Cerebellar nuclear complex (tissue), 1 donor: ENCODE results near the gene TXNDC12.
"Not testable (repeated sequence)": the region's sequence is repeated elsewhere in the genome, so short reads cannot be mapped to it uniquely, and the experiment has no call there.

Source experiments
- DNase-seq, 2 experiments: peaks; one replicate each; lab custom pipeline; 2025; lab: John Stamatoyannopoulos, UW

Gene TXNDC12

GRCh38 chr1:52045666-52046195 lies 9.3 kb downstream of the TXNDC12 start:
- not testable (repeated sequence) for DNase-seq

GRCh38 chr1:52045236-52045635 lies 9.8 kb downstream of the TXNDC12 start:
- DNase-seq, result no peak

GRCh38 chr1:52041551-52042185 lies 13.3 kb downstream of the TXNDC12 start:
- DNase-seq, result no peak

- no peak for DNase-seq
These were observed 17.1 kb downstream of the TXNDC12 start for GRCh38 chr1:52037909-52038308.

- DNase-seq, result no peak
These were observed 17.6 kb downstream of the TXNDC12 start for GRCh38 chr1:52037402-52037814.

GRCh38 chr1:52034050-52034384 lies 21.0 kb downstream of the TXNDC12 start:
- DNase-seq, result no peak

- DNase-seq, result peak; percentile 39 to 81
These were observed 21.6 kb downstream of the TXNDC12 start, which contains the start of gene KTI12 for GRCh38 chr1:52033190-52034049. Gene KTI12 (minus strand): TSS chr1:52033810. CDS start chr1:52033761, 49 bp downstream.

GRCh38 chr1:52032785-52033131 lies 22.2 kb downstream of the TXNDC12 start:
- no peak for DNase-seq

- no peak for DNase-seq
These were observed 22.7 kb downstream of the TXNDC12 start for GRCh38 chr1:52032124-52032784.

- not testable (repeated sequence) for DNase-seq
These were observed 26.2 kb downstream of the TXNDC12 start for GRCh38 chr1:52028839-52029238.

- DNase-seq, result no peak
These were observed 26.7 kb downstream of the TXNDC12 start for GRCh38 chr1:52028328-52028727.

GRCh38 chr1:52026278-52026677 lies 28.7 kb downstream of the TXNDC12 start:
- no peak for DNase-seq

GRCh38 chr1:52022133-52022532 lies 32.9 kb downstream of the TXNDC12 start:
- no peak for DNase-seq

GRCh38 chr1:52008071-52008809 lies 46.8 kb downstream of the TXNDC12 start:
- no peak for DNase-seq

- DNase-seq, result no peak
These were observed 47.6 kb downstream of the TXNDC12 start for GRCh38 chr1:52007215-52008002.

GRCh38 chr1:52006081-52006553 lies 48.9 kb downstream of the TXNDC12 start:
- not testable (repeated sequence) for DNase-seq

- not testable (repeated sequence) for DNase-seq
These were observed 49.4 kb downstream of the TXNDC12 start for GRCh38 chr1:52005548-52005947.

- DNase-seq, result no peak
These were observed 51.1 kb downstream of the TXNDC12 start for GRCh38 chr1:52003877-52004276.

GRCh38 chr1:52002038-52002917 lies 52.7 kb downstream of the TXNDC12 start:
- no peak for DNase-seq

- no peak for DNase-seq
These were observed 56.3 kb downstream of the TXNDC12 start for GRCh38 chr1:51998701-51999100.
